Astrocyte of the spinal cord (primary cell): ENCODE data around the gene ONECUT2.

Experiments
- DNase-seq: peaks from one replicate; pipeline ENCODE4 v3.0.0; 2011; ENCODE audit warnings: low read depth, low spot score
- H3K4me3 ChIP-seq: 2 replicates; pipeline ENCODE4 v1.5.1; 2011; ENCODE audit warnings: low read depth, mild to moderate bottlenecking, low read length, moderate library complexity
- in situ Hi-C: cut with HindIII; loops from 2 replicates; pipeline ENCODE4 v1.10.0; 2017; ENCODE audit warnings: low sequenced_read_pairs
- TF ChIP-seq, protein P1 (sequence below): IDR thresholded peaks from 2 replicates; pipeline ENCODE4 v1.5.1; 2012; ENCODE audit warnings: low read depth, mild to moderate bottlenecking, low read length, inconsistent platforms

The ONECUT2 gene

GRCh38 chr18:57538614-57539013 is 103.4 kb downstream of the ONECUT2 start:
- TF ChIP-seq, protein P1, sequence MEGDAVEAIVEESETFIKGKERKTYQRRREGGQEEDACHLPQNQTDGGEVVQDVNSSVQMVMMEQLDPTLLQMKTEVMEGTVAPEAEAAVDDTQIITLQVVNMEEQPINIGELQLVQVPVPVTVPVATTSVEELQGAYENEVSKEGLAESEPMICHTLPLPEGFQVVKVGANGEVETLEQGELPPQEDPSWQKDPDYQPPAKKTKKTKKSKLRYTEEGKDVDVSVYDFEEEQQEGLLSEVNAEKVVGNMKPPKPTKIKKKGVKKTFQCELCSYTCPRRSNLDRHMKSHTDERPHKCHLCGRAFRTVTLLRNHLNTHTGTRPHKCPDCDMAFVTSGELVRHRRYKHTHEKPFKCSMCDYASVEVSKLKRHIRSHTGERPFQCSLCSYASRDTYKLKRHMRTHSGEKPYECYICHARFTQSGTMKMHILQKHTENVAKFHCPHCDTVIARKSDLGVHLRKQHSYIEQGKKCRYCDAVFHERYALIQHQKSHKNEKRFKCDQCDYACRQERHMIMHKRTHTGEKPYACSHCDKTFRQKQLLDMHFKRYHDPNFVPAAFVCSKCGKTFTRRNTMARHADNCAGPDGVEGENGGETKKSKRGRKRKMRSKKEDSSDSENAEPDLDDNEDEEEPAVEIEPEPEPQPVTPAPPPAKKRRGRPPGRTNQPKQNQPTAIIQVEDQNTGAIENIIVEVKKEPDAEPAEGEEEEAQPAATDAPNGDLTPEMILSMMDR = no peak
- no peak overlapping the region for H3K4me3 ChIP-seq
- DNase-seq = no peak
- in situ Hi-C loops = no loop called here

- DNase-seq = no peak
- in situ Hi-C loops = no loop called here
- TF ChIP-seq, protein P1 = no peak
- H3K4me3 ChIP-seq = no peak overlapping the region
Observed at GRCh38 chr18:57539702-57540101, 104.5 kb downstream of the ONECUT2 start.
